Measurements from ENCODE around the gene MYL11. TPM values are rescaled to one million over a fixed set of nuclear protein-coding genes. Genes with fewer than 3 reads are reported as not detected.

Gene MYL11
- polyA plus RNA-seq, 1 of the 3 experiments (the other 2 are of a cell fraction): 0.23 TPM

DNA sequence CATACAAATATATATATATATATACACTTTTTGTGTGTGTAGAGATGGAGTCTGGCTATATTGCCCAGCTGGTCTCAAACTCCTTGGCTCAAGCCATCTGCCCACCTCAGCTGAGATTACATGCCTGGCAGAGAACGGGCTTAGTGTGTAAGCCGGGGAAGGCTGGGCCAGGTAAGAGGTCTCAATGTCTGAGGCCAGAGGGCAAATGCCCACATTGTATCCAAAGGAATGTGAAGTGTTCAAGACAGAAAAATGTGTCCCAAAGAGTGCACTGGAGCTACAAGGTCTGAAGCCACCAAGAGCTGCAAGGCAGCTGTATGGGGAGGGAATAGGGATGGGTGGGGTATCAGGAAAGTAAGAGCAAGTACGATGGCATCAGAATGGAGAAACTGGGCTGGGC, 28.3 kb upstream of the MYL11 start:
- ChIA-PET CTCF (interaction anchor here (1.3 kb wide), 1 partner anchor 63 kb away, joined by 4 read pairs; no protein-coding TSS in a partner anchor), POLR2A (interaction anchor here (1.0 kb wide), 1 partner anchor 9 kb away, joined by 3 read pairs; the partner anchor contains the start of gene CD2BP2)
- Histone ChIP-seq H3K27me3 (ENCODE audit: insufficient read depth) (no peaks in the 10 kb centered on the region), H3F3A (replicated peaks; ENCODE audit: insufficient read depth) (peaks cover 9% of the 10 kb centered on the region), H3K9ac (no peak overlapping the region), H4K20me1 (ENCODE audit: insufficient read depth) (peaks cover 3% of the 10 kb centered on the region; the same call in 1 of the 2 replicates), H3K4me1 (ENCODE audit: control insufficient read depth in 1 of 2, insufficient read depth in 2 of 2, low read depth in 1 of 2, low read length in 1 of 2) (no peaks in the 10 kb centered on the region), H3K36me3 (replicated peaks in 1 of 2; ENCODE audit: control insufficient read depth in 1 of 2, insufficient read depth in 2 of 2, low read length in 1 of 2) (peaks cover 6 to 11% of the 10 kb centered on the region in 2 experiments), H3K79me2 (ENCODE audit: insufficient read depth) (no peaks in the 10 kb centered on the region), H3K4me2 (no peak overlapping the region), H3K9me2 (no peaks in the 10 kb centered on the region), H3K27ac (ENCODE audit: low read depth in 2 of 2, low read length in 1 of 2) (no peak overlapping the region), H3K9me3 (no peaks in the 10 kb centered on the region), H2AFZ (ENCODE audit: low read depth) (no peak overlapping the region), H3K4me3 (ENCODE audit: low read depth in 2 of 2, low read length in 1 of 2) (no peak overlapping the region)
- no peak for DNase-seq
- 89% methylated on average over 3 of the region's 3 CpGs for WGBS (ENCODE audit: low lambda C conversion rate)
- TF ChIP-seq SIN3A (IDR thresholded peaks at IDR 0.05; ENCODE audit: borderline replicate concordance, low read depth, low read length) (no peak), POLR2AphosphoS5 (IDR thresholded peaks at IDR 0.05; ENCODE audit: low read depth, low read length) (no peak), ELF1 (IDR thresholded peaks at IDR 0.05) (no peak), FOXJ3 (CRISPR knock-in tag; IDR thresholded peaks at IDR 0.05) (no peak), NRF1 (IDR thresholded peaks at IDR 0.05; ENCODE audit: low read depth, low read length) (no peak), FOSL2 (IDR thresholded peaks at IDR 0.05; ENCODE audit: borderline replicate concordance, low read depth) (no peak), RXRA (IDR thresholded peaks at IDR 0.05; ENCODE audit: borderline replicate concordance, low read depth) (no peak), CHD2 (IDR thresholded peaks at IDR 0.05; ENCODE audit: low read length, partially characterized antibody) (no peak), MXI1 (IDR thresholded peaks at IDR 0.05; ENCODE audit: low read depth, low read length) (no peak), FOXM1 (IDR thresholded peaks at IDR 0.05; ENCODE audit: low read depth) (no peak), GATA2 (CRISPR knock-in tag; IDR thresholded peaks at IDR 0.05) (no peak), TEAD4 (IDR thresholded peaks at IDR 0.05; ENCODE audit: borderline replicate concordance, insufficient read depth) (no peak), EP300 (IDR thresholded peaks at IDR 0.05; ENCODE audit: borderline replicate concordance in 1 of 2, low read depth in 1 of 2, low read length in 1 of 2) (no peak), MEF2A (IDR thresholded peaks at IDR 0.05; ENCODE audit: borderline replicate concordance, low read depth) (no peak), TAF1 (IDR thresholded peaks at IDR 0.05; ENCODE audit: borderline replicate concordance, low read depth, low read length) (no peak)
- TF ChIP-seq, protein P1, sequence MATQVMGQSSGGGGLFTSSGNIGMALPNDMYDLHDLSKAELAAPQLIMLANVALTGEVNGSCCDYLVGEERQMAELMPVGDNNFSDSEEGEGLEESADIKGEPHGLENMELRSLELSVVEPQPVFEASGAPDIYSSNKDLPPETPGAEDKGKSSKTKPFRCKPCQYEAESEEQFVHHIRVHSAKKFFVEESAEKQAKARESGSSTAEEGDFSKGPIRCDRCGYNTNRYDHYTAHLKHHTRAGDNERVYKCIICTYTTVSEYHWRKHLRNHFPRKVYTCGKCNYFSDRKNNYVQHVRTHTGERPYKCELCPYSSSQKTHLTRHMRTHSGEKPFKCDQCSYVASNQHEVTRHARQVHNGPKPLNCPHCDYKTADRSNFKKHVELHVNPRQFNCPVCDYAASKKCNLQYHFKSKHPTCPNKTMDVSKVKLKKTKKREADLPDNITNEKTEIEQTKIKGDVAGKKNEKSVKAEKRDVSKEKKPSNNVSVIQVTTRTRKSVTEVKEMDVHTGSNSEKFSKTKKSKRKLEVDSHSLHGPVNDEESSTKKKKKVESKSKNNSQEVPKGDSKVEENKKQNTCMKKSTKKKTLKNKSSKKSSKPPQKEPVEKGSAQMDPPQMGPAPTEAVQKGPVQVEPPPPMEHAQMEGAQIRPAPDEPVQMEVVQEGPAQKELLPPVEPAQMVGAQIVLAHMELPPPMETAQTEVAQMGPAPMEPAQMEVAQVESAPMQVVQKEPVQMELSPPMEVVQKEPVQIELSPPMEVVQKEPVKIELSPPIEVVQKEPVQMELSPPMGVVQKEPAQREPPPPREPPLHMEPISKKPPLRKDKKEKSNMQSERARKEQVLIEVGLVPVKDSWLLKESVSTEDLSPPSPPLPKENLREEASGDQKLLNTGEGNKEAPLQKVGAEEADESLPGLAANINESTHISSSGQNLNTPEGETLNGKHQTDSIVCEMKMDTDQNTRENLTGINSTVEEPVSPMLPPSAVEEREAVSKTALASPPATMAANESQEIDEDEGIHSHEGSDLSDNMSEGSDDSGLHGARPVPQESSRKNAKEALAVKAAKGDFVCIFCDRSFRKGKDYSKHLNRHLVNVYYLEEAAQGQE (IDR thresholded peaks at IDR 0.05; ENCODE audit: low read depth, low read length): no peak

Data from SK-N-SH (cell line).